ENCODE results near the gene DMXL1.

DMXL1 gene

DNA sequence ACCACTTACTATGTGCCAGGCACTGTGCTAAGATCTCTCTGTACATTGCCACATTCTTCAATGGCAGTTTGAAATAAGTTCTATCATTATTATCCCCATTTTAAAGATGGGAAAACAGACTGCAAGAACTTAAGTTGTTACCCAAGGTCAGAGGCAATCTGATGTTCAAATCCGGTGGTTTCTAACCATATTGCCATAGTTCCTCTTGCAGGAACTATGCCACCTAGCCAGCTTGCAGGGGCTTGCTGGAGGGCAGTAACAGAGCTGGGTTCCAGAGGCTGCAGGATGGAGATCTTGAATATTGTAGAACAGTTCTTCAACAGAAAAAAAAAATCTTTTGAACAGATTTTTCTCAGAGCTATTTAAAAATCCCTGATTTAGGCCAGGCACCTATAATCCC, 213.1 kb downstream of the DMXL1 start:
- H3K4me3 Mint-ChIP-seq, result no peak overlapping the region
- peaks cover 71% of the 10 kb centered on the region for H3K36me3 Mint-ChIP-seq
- CTCF ChIA-PET, result interaction anchor here (1.0 to 1.5 kb wide), 2 partner anchors 29 to 31 kb away, joined by 3 read pairs; no protein-coding TSS in a partner anchor
- peak overlapping the region; percentile 98 for H3K27ac Mint-ChIP-seq
- peaks cover 100% of the 10 kb centered on the region for H3K4me1 Mint-ChIP-seq
- no peaks in the 10 kb centered on the region for H3K27me3 Mint-ChIP-seq
- H3K9me3 Mint-ChIP-seq, result no peaks in the 10 kb centered on the region
- DNase-seq, result no peak

DNA sequence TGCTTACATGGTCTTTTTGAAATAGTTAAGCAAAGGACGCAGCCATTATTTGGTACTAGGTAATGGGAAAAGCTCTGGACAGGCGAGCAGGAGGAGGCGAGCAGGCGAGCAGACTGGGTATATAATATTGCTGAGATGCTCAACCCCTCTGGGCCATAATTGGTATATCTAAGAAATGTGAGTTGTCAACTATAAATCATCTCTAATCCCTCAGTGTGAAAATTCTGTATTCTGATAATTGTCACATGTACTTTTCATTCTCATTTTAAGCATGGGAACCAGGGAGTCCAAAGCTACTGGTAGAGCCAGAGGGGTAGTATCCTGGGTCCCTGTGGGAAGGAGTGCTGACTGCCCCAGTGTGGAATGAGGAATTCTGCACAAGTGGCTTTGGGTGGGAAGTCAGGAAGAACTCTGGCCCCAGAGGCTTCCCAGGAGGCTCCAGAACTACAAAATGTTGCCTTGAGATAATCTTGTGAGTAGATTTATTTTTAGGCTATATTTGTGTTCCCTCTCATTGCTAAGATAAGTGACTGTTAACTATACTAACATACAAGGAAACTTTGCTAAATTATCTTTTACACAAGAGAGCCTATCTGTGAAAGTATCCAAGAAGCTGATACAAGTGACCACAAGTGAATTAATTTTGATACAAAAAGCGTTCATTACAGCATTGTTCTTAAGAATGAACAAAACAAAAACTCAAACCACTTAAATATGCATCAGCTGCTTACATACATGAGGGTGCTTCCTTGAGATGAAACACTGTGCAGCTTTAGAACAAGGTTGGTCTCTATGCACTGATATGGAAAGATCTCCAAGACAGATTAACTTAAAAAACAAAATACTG, 214.4 kb downstream of the DMXL1 start:
- peaks cover 100% of the 10 kb centered on the region for H3K4me1 Mint-ChIP-seq
- peaks cover 73% of the 10 kb centered on the region for H3K36me3 Mint-ChIP-seq
- H3K9me3 Mint-ChIP-seq, result no peaks in the 10 kb centered on the region
- H3K27me3 Mint-ChIP-seq, result no peaks in the 10 kb centered on the region
- H3K4me3 Mint-ChIP-seq, result no peak overlapping the region
- no peak for DNase-seq
- CTCF ChIA-PET, result no interaction called here
- H3K27ac Mint-ChIP-seq, result peak overlapping the region; percentile 98

DNA sequence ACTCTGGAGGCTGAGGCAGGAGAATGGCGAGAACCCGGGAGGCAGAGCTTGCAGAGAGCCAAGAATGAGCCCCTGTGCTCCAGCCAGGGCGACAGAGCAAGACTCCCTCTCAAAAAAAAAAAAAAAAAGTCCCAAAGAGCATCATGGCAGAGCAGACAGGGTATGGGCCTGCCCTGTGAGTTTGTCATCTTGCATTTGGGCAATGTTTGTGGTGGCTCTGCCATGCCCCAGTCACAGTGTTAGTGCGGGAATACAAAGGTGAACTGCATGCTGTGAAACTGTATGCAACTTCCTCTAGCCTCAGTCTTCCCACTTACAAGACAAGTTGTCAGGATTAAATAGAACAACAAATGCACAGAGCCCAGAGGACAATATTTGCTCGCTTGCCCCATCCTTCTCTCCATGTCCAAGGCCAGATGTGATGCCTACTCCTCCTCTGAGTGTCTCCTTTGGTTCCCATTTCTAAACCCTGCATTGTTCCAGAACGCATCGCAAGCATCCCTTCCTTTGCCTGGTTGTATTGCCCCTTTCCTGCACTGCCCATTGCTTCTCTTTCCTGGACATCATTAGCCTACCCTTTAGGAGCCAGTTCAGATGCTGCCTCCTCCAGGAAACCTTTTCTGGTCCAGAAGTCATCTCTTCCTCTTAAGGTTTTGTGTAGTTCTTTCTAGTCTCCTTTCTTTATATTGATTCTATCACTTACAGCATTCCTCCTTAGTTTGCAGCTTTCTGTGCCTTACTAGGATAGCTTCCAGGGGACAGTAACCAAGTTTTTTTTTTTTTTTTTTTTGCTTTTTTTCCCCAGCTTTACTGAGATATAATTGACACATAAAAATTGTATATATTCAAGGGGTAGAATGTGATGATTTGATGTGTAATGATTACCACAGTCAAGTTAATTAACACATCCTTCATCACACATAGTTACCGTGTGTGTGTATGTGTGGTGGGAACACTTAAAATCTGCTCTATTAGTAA, 215.9 kb downstream of the DMXL1 start:
- no peaks in the 10 kb centered on the region for H3K27me3 Mint-ChIP-seq
- peak overlapping the region; percentile 75 for H3K4me3 Mint-ChIP-seq
- peaks cover 4% of the 10 kb centered on the region for H3K9me3 Mint-ChIP-seq
- H3K36me3 Mint-ChIP-seq, result peaks cover 73% of the 10 kb centered on the region
- DNase-seq, result no peak
- H3K4me1 Mint-ChIP-seq, result peaks cover 100% of the 10 kb centered on the region
- peak overlapping the region; percentile 98 for H3K27ac Mint-ChIP-seq
- CTCF ChIA-PET, result interaction anchor here (1.0 to 2.4 kb wide), 3 partner anchors 12 to 53 kb away, joined by 3 to 11 read pairs (median 4); no protein-coding TSS in a partner anchor

DNA sequence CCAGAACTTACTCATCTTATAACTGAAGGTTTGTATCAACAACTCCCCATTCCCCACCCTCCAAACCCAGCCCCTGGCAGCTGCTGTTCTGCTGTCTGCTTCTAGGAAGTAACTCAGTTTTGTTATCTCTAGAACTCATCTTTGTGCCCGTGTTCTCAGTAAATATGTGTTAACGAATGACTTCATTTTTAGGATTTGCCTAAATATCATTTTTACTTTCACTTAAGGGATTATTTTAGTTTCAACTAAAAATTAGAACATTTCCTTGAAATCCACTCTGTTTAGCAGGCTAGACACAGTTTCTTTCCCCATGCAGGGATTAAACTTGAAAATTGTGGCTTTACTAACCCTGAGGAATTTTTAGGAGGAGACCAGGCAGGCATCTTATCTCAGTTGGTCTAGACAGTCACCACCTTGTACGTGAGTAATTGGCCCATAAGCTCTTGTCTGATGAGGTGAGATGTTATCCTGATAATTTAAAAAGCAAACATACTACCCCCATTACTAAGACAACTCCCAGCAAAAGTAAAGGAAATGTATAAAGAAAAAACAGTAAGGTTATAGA, 216.7 kb downstream of the DMXL1 start:
- CTCF ChIA-PET, result interaction anchor here (0.9 to 3.7 kb wide), 5 partner anchors 12 to 52 kb away, joined by 3 to 15 read pairs (median 4); no protein-coding TSS in a partner anchor
- Mint-ChIP-seq H3K4me3 (peak overlapping the region; percentile 75), H3K27ac (peak overlapping the region; percentile 98), H3K36me3 (peaks cover 69% of the 10 kb centered on the region), H3K4me1 (peaks cover 100% of the 10 kb centered on the region), H3K9me3 (peaks cover 4% of the 10 kb centered on the region), H3K27me3 (no peaks in the 10 kb centered on the region)
- peak; percentile 74 for DNase-seq

DNA sequence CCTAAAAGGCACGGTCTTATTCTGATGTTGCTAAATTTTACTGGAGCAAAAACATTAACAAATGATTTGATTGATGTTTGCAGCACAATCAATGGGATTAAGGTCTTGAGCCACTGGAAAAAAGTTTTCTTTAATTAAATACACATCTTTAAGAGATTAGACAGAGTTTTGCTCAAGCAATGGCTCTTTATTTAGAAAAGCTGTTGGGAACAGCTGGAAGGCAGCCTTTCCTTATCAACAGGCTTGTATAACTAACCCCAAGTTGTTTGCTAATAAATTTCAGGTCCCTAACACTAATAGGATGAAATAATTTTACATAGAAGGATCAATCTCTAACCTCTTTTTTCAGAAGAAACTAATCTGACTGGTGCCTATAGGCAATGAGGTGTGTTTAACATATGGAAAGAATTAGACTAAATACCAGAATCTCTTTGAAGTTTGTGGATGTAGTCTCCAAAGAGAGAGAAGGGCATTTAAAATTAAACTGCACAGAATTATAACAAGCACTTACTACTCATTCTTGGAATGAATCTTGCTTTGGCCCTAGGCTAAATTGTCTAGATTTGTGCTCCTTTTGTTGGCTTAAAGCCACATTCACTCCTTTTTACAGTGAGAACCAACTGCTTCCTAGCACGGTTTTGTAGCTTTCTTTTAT, 217.6 kb downstream of the DMXL1 start:
- DNase-seq, result no peak
- Mint-ChIP-seq H3K4me1 (peaks cover 97% of the 10 kb centered on the region), H3K36me3 (peaks cover 68% of the 10 kb centered on the region), H3K4me3 (peak overlapping the region; percentile 75), H3K27me3 (no peaks in the 10 kb centered on the region), H3K27ac (peak overlapping the region; percentile 98), H3K9me3 (peaks cover 9% of the 10 kb centered on the region)
- CTCF ChIA-PET, result interaction anchor here (0.9 to 3.7 kb wide), 5 partner anchors 11 to 33 kb away, joined by 3 to 15 read pairs (median 4); no protein-coding TSS in a partner anchor

DNA sequence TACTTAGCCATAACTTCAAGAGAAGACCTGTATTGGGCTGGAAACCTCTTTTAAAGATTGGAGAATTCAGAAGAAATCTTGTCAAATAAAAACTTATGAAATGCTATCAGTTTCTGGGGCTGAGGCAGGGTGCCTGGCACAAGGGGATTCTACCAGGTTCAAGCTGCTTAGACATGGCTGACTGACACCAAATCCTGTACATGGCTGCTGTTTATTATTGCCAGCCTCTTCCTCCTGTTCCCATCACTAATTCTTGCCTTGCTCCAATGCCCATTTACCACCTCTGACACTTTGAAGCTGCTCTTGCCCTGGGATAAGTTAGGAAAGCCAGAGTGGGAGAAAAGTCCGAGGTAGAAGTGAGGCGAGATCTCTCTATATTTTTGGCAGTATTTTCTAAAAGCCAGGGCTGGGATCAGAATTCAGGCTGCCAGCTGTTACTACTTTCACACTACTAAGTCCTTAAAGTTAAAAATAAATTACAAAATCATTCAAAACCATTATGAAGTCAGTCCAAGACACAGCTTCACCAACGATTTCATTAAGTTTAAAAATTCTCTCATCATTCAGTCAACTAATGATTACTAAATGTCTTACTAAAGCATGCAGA, 218.7 kb downstream of the DMXL1 start:
- no peak for DNase-seq
- Mint-ChIP-seq H3K9me3 (peaks cover 12% of the 10 kb centered on the region), H3K4me3 (peak overlapping the region; percentile 55), H3K36me3 (peaks cover 68% of the 10 kb centered on the region), H3K27me3 (no peaks in the 10 kb centered on the region), H3K27ac (peak overlapping the region; percentile 98), H3K4me1 (peaks cover 92% of the 10 kb centered on the region)
- CTCF ChIA-PET, result interaction anchor here (0.9 to 3.7 kb wide), 9 partner anchors 10 to 219 kb away, joined by 3 to 15 read pairs (median 5); partner anchors contain the start of gene DMXL1

DNA sequence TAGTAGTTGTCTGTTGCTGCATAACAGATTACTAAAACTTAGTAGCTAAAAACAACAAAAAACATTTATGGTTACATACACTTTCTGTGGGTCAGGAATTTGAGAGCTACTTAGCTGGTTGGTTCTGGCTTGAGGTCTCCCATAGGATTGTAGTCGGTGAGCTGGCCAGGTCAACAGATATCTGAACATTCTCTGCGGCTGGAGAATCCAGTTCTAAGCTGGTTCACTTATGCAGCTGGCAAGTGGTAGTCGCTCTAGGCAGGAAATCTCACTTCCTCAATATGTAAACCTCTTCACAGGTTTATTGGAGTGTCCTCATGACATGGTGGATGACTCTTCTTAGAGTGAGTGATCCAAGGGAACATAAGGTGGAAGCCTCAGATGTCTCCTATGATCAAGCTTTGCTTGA, 219.3 kb downstream of the DMXL1 start:
- Mint-ChIP-seq H3K4me1 (peaks cover 90% of the 10 kb centered on the region), H3K27ac (peak overlapping the region; percentile 98), H3K9me3 (peaks cover 15% of the 10 kb centered on the region), H3K36me3 (peaks cover 69% of the 10 kb centered on the region), H3K4me3 (peak overlapping the region; percentile 55), H3K27me3 (no peaks in the 10 kb centered on the region)
- DNase-seq, result no peak
- CTCF ChIA-PET, result interaction anchor here (0.9 to 3.7 kb wide), 8 partner anchors 13 to 219 kb away, joined by 3 to 15 read pairs (median 4); partner anchors contain the start of gene DMXL1

DNA sequence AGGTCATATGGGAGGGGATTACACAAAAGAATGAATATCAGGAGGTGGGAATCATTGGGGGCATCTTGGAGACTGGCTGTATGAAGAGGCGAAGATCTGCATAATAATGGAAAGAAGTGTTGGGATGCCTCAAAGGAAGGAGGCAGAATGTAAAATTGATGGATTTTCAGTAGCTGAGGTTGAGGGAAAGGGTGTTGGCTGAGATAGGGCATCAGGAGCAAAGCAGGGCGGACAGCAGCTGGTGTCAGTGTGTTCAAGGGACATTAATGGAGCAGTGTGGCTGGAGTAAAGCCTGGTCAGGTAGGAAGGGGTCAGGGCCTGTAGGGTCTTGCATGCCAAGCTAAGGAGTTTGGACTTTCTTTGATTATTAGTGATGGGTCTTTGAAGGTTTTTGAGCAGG, 219.7 kb downstream of the DMXL1 start:
- H3K4me3 Mint-ChIP-seq, result peak overlapping the region; percentile 55
- peaks cover 15% of the 10 kb centered on the region for H3K9me3 Mint-ChIP-seq
- H3K36me3 Mint-ChIP-seq, result peaks cover 71% of the 10 kb centered on the region
- DNase-seq, result no peak
- CTCF ChIA-PET, result interaction anchor here (1.1 to 3.7 kb wide), 6 partner anchors 12 to 220 kb away, joined by 3 to 15 read pairs (median 6); partner anchors contain the start of gene DMXL1
- H3K27ac Mint-ChIP-seq, result peak overlapping the region; percentile 98
- H3K4me1 Mint-ChIP-seq, result peaks cover 85% of the 10 kb centered on the region
- H3K27me3 Mint-ChIP-seq, result no peaks in the 10 kb centered on the region

DNA sequence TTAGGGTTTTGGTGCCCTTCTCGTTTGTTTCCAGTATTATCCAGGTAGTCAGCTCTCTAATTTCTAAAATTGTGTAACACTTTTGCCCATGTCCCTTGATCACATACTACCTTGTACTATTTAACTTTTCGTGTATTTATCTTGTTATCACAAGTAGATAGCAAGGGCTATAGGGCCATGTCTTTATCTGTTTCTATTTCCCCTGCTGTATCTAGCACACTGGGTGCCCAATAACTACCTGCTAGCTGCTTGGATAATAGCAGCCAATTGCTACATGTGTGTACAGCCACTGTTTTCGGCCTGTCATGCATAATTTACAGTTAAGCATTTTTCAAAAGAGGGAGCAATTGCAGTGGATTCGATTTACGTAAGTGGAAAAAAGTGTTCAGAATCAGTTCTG, 220.2 kb downstream of the DMXL1 start:
- CTCF ChIA-PET, result interaction anchor here (1.1 to 3.7 kb wide), 4 partner anchors 12 to 220 kb away, joined by 3 to 15 read pairs (median 8); partner anchors contain the start of gene DMXL1
- Mint-ChIP-seq H3K4me1 (peaks cover 81% of the 10 kb centered on the region), H3K4me3 (no peak overlapping the region), H3K9me3 (peaks cover 15% of the 10 kb centered on the region), H3K27ac (peak overlapping the region; percentile 11), H3K36me3 (peaks cover 72% of the 10 kb centered on the region), H3K27me3 (no peaks in the 10 kb centered on the region)
- DNase-seq, result no peak

DNA sequence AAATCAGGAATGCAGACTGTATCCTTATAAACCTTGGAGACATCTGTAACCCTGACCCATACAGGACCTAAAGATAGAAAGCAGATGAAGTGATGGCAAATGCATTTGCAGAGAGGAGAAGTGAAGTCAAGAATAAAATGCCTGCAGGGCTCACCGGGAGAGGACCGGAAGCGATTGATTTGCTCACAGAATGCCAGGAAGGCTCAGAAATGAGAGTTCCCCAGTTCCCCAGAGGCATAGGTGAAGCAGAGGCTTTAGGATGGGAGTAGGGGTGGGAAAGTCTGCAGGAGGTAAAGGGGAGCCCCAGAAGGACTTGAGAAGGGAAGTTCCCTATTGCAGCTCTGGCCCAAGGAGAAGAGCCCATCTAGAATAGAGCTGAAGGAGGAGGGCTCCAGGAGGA, 221.0 kb downstream of the DMXL1 start:
- Mint-ChIP-seq H3K27ac (no peak overlapping the region), H3K36me3 (peaks cover 71% of the 10 kb centered on the region)
- CTCF ChIA-PET, result interaction anchor here (0.7 to 2.5 kb wide), 2 partner anchors 11 to 151 kb away, joined by 3 to 10 read pairs; no protein-coding TSS in a partner anchor

DNA sequence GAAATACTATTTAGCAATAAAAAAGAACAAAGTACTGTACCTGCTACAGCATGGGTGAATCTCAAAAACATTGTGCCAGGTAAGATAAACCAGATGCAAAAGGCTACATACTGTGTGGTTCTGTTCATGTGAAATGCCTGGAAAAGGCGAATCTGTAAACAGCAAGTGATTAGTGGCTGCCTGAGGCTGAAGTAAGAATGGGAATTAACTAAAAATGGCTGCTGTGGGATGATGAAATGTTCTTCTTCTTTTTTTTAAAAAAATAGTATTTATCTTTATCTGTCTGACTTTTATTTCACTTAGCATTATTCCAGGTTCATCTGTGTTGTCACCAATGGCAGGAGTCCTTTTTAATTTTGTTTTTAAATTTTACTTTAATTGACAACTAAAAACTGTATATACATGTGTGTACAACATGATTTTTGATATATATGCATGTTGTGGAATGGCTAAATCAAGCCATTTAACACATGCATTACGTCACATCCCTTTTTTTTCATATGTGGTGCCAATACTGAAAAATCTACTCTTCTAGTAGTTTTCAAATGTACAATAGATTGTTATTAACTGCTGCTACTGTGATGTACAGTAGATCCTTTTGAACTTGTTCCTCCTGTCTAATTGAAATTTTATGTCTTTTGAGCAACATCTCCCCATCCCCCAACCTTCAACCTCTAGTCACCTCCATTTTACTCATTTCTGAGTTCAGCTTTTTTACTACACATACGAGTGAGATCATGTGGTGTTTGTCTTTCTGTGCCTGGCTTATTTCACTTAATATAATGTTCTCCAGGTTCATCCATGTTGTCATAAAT, 222.0 kb downstream of the DMXL1 start:
- CTCF ChIA-PET, result no interaction called here
- H3K4me1 Mint-ChIP-seq, result peaks cover 68% of the 10 kb centered on the region
- H3K9me3 Mint-ChIP-seq, result peaks cover 22% of the 10 kb centered on the region
- no peak overlapping the region for H3K27ac Mint-ChIP-seq
- no peak overlapping the region for H3K4me3 Mint-ChIP-seq
- H3K27me3 Mint-ChIP-seq, result no peaks in the 10 kb centered on the region
- peaks cover 69% of the 10 kb centered on the region for H3K36me3 Mint-ChIP-seq
- no peak for DNase-seq

More for the DNA sequence above, 221.0 kb downstream of the DMXL1 start:
- no peak overlapping the region for H3K4me3 Mint-ChIP-seq
- peaks cover 74% of the 10 kb centered on the region for H3K4me1 Mint-ChIP-seq
- H3K9me3 Mint-ChIP-seq, result peaks cover 18% of the 10 kb centered on the region
- no peaks in the 10 kb centered on the region for H3K27me3 Mint-ChIP-seq
- no peak for DNase-seq

DNA sequence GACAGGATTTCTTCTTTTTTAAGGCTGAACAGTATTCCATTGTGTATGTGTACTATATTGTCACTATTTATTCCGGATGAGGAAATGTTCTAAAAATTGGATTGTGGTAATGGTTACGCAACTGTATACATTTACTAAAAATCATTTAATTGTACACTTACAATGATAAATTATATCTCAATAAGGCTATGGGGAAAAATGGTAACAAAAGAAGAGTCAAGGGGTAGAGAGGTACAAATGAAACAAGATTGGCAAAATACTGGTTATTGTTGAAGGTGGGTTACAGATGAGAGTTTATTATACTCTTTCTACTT, 222.6 kb downstream of the DMXL1 start:
- Mint-ChIP-seq H3K27me3 (no peaks in the 10 kb centered on the region), H3K4me3 (no peak overlapping the region), H3K36me3 (peaks cover 66% of the 10 kb centered on the region), H3K27ac (no peak overlapping the region), H3K4me1 (peaks cover 63% of the 10 kb centered on the region), H3K9me3 (peaks cover 22% of the 10 kb centered on the region)
- CTCF ChIA-PET, result no interaction called here
- no peak for DNase-seq

All from activated naive CD4-positive, alpha-beta T cell treated with anti-CD3 and anti-CD28 coated beads, Interleukin-2, amount 10 ng/mL, durations not matched to agents 7 days and 5 days (primary cell).